GM18508 (cell line): ENCODE results near the gene IGF2BP2.
"Not testable (repeated sequence)": the region's sequence is repeated elsewhere in the genome, so short reads cannot be mapped to it uniquely, and the experiment has no call there.

Experiments
- ATAC-seq: cut with Tn5 transposase; IDR thresholded peaks from one replicate; pipeline ENCODE4 v1.9.1; 2021; ENCODE audit warnings: moderate number of reproducible peaks; ENCODE audit not compliant: insufficient read depth, unreplicated experiment

IGF2BP2 gene

GRCh38 chr3:185825006-185825638 is at the start of gene IGF2BP2:
IGF2BP2 (minus strand) TSS chr3:185825042; CDS start chr3:185824960, 82 bp downstream.
- ATAC-seq: no peak

- ATAC-seq: no peak
These were observed 49.3 kb upstream of the IGF2BP2 start for GRCh38 chr3:185874119-185874518.

- ATAC-seq: no peak
These were observed 42.8 kb upstream of the IGF2BP2 start for GRCh38 chr3:185867650-185868049.

GRCh38 chr3:185866995-185867394 is 42.2 kb upstream of the IGF2BP2 start:
- ATAC-seq: no peak

DNA sequence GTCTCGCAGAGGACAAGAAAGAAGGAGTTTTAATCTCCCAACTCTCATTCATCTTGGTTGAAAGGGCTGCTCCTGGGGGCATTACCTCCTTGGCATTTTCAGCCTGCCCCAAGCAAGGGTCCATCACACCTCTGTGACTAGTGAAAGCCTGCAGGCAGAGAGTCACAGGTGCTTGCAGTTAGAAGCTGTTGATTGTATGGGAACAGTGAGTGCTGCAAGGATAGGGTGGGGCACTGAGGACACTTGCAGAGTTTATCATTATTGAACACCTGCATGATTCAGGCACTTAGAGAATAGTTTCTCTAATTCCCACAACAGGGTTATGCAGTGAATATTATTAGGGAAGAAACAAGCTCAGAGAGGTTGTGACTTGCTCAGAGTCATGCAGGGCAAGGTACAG is 41.7 kb upstream of the IGF2BP2 start:
- no peak for ATAC-seq

DNA sequence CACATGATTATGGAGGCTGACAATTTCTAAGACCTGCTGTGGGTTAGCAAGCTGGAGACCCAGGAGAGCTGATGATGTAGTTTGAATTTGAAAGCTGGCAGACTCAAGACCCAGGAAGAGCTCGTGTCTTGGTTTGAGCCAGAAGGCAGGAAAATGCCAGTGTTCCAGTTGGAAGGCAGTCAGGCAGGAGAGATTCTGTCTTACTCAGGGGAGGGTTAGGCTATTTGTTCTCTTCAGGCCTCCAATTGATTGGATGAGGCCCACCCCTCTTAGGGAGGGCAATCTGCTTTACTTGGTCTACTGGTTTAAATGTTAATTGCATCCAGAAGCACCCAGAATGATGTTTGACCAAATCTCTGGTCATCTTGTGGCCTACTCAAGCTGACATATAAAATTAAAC is 40.4 kb upstream of the IGF2BP2 start:
- no peak for ATAC-seq

DNA sequence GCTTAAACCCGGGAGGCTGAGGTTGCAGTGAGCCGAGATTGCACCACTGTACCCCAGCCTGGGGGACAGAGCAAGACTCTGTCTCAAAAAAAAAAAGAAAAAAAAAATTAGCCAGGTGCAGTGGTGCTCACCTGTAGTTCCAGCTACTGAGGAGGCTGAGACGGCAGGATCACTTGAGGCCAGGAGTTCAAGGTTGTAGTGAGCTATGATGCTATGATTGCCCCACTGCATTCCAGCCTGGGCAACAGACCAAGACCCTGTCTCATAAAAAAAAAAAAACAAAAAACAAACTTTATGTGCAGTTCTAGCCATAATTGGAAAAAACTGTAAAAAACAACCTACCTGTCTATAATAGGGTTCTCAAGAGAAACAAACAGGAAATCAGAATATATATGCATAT is 39.9 kb upstream of the IGF2BP2 start:
- no peak for ATAC-seq

DNA sequence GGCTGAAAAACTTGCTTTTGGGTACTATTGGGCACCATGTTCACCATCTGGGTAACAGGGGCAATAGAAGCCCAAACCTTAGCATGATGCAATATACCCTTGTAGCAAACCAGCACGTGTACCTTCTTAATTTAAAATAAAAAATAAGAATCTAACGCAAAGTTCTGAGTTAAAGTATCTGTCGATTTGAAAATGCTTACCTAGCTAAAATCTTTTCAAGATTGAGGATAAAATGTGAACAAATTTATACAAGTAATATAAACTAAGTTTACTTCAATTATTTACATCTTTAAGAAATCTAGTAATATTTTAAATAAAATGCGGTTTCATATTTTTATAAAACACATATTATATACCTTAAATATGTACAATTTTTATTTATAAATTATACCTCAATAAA is 38.1 kb upstream of the IGF2BP2 start:
- ATAC-seq: no peak

DNA sequence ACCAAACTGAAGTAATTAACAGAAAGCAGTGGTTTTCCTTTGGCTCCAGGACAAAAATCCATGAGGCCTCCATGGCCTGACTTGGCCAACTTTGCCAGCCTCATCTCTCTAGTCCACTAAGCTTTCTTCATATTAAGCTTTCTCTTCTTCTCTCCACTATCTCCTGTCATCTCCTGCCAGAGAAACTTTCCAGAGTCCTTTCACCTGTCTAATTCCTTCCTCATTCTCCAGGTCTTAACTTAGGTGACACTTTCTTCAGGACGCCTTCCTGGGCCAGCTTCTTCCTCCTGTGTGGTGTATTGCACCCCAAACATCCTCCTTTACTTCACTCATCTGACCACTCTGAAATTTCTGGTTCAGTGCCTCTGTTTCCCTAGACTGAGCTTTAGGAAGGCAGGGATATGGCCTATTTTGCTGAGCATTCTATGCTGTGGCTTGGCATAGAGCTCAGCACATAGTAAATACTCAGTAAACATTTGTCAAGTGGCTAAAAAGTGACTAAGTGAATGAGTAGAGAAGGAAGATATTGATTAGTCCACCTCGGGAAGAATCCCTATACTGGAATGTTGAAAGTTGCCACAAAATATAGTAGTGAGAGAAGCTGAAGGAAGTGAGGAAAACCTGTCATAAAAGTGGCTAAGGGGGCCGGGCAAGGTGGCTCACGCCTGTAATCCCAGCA is 34.6 kb upstream of the IGF2BP2 start:
- no peak for ATAC-seq

DNA sequence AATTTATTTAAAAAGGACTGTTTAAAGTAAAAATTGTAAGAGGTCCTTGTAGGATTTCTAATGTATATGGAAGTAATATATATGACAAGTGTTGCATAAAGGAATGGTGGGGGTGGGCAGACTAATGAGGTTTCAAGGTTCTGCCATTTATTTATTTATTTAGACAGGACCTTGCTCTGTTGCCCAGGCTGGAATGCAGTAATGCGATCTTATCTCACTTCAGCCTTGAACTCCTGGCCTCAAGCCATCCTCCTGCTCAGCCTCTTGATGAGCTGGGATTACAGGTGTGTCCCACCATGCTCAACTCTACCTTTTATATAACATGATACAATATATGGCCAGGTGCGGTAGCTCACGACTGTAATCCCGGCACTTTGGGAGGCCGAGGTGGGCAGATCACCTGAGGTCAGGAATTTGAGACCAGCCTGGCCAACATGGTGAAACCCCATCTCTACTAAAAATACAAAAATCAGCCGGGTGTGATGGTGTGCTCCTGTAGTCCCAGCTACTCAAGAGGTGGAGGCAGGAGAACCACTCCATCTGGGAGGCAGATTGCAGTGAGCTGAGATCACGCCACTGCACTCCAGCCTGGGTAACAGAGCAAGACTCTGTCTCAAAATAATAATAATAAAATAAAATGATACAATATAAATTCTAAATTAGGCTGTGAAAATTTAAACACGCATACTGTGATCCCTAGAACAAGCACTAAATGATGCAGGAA is 33.8 kb upstream of the IGF2BP2 start:
- no peak for ATAC-seq

GRCh38 chr3:185857208-185857607 is 32.4 kb upstream of the IGF2BP2 start:
- ATAC-seq: no peak

GRCh38 chr3:185856652-185857051 is 31.8 kb upstream of the IGF2BP2 start:
- no peak for ATAC-seq

- ATAC-seq: not testable (repeated sequence)
These were observed 28.9 kb upstream of the IGF2BP2 start for GRCh38 chr3:185853771-185854170.

DNA sequence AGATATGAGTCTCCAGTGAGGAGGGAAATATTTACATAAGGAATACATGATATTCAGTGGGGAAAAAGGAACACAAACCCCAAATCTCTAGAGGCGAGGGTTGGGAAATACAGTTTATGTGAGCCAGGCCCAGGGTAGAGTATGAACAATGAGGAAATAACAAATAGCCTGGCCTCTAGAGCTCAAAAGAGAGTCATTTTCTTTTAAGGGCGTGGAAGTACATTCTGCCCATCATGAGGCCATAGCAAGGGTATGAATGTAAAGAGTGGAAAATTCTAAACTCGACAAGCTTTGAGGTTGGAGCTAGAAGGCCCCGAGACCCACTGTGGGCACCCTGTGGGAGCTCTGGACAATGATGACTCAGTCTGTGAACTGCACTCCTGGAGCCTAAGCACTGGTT is 27.8 kb upstream of the IGF2BP2 start:
- ATAC-seq: no peak

DNA sequence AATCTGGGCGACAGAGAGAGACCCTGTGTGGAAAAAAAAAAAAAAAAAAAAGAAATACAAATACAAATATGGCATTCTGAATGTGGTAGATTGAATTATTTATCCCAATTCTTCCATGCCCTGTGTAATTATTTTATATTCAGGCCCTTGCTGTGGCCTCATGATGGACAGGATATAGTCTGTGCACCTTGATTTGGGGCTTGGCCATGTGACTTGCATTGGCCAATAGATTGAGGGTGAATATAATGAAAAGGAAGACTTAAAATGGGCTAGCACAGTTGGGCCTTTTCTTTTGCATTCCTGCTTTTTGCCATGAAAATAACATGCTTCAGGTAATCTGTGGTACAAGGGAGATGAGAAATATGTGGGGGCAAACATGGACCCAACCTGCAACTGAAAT is 27.1 kb upstream of the IGF2BP2 start:
- ATAC-seq: no peak

DNA sequence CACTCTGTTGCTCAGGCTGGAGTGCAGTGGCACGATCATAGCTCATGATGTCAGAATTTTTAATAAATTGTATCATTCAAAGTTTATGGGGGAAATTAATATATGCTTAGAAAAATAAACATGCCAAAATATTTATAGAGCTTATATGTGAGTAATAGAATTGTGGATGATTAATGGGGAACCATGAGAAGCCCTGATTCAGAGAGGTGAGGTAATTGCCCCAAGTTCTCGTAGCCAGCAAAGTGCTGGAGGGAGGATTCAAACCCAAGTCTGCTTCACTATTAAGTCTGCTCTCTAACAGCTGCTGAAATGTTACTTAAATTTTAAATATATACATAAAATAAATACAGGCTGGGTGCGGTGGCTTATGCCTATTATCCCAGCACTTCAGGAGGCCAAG is 26.2 kb upstream of the IGF2BP2 start:
- ATAC-seq: no peak

GRCh38 chr3:185847506-185847905 is 22.7 kb upstream of the IGF2BP2 start:
- no peak for ATAC-seq

GRCh38 chr3:185846037-185846436 is 21.2 kb upstream of the IGF2BP2 start:
- no peak for ATAC-seq

GRCh38 chr3:185844051-185844450 is 19.2 kb upstream of the IGF2BP2 start:
- no peak for ATAC-seq

- no peak for ATAC-seq
These were observed 18.8 kb upstream of the IGF2BP2 start for GRCh38 chr3:185843635-185844034.

DNA sequence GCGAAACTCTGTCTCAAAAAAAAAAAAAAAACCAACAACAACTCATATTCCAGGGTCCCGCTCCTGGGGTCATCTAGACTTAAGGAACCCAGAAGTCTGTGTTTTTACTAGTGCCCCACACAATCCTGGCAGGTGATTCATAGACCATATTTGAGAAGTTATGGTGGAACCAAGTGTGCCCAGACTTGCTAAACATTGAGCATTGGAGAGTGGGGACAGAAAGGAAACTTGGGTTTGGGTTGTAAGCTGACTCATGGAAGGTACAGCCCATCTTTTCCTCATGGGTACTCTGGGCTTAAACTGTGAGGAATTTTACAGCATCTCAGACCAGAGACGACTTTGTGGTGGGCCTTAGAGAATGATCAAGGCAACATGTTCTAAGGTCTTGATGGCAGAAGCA is 18.3 kb upstream of the IGF2BP2 start:
- no peak for ATAC-seq

DNA sequence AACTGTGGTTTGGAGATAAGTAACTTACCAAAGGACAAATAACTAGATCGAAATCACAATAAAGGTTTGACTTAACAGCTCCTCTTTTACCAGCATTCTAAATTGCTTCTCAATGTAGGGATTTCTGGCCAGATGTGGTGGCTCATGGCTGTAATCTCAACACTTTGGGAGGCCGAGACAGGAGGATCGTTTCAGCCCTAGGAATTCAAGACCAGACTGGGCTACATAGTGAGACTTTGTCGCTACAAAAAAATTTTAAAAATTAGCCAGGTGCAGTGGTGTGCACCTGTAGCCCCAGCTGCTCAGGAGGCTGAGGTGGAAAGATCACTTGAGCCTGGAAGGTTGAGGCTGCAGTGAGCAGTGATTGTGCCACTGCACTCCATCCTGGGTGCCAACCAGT is 17.4 kb upstream of the IGF2BP2 start:
- ATAC-seq: no peak
